Activated CD8-positive, alpha-beta T cell treated with anti-CD3 and anti-CD28 coated beads for 36 hours (primary cell): Measurements from ENCODE around the gene FABP6. TPM values are rescaled to one million over a fixed set of nuclear protein-coding genes. Genes with fewer than 3 reads are reported as not detected.

Source experiments
- ATAC-seq: fragments of 200-7000 bp; cut with Tn5 transposase; one replicate; pipeline ENCODE4 v1.10.0; 2021; ENCODE audit warnings: mild to moderate bottlenecking, moderate library complexity
- CTCF ChIA-PET: fragments of 350-600 bp; sonication (Branson Sonifier 250); formaldehyde crosslinking; loops from one replicate; lab custom pipeline; 2021; ENCODE audit warnings: antibody characterized with exemption; lab: Charles Lee
- POLR2A ChIA-PET: fragments of 350-600 bp; sonication (Branson Sonifier 250); formaldehyde crosslinking; loops from one replicate; lab custom pipeline; 2021; ENCODE audit warnings: antibody characterized with exemption; lab: Charles Lee
- DNase-seq: peaks from one replicate; pipeline ENCODE4 v3.0.0-alpha.2; 2020
- H3K27ac Mint-ChIP-seq: one replicate; pipeline ENCODE4 v1.8.0; 2021; ENCODE audit warnings: mild to moderate bottlenecking, mixed read lengths
- H3K27me3 Mint-ChIP-seq: one replicate; pipeline ENCODE4 v1.8.0; 2021; ENCODE audit warnings: mixed read lengths
- H3K36me3 Mint-ChIP-seq: one replicate; pipeline ENCODE4 v1.8.0; 2021; ENCODE audit warnings: low read depth, mixed read lengths
- H3K4me1 Mint-ChIP-seq: one replicate; pipeline ENCODE4 v1.8.0; 2021; ENCODE audit warnings: low read depth, mixed read lengths
- H3K4me3 Mint-ChIP-seq: one replicate; pipeline ENCODE4 v1.8.0; 2021; ENCODE audit warnings: mild to moderate bottlenecking, moderate library complexity, mixed read lengths
- H3K9me3 Mint-ChIP-seq: one replicate; pipeline ENCODE4 v1.8.0; 2021; ENCODE audit warnings: mixed read lengths
- CTCF ChIP-seq: fragments of 200-600 bp; IDR thresholded peaks from one replicate; pipeline ENCODE4 v1.8.0; 2022; ENCODE audit warnings: antibody characterized with exemption, mild to moderate bottlenecking
- intact Hi-C: fragments of 100-400 bp; cut with micrococcal nuclease; formaldehyde crosslinking; loops from one replicate; pipeline ENCODE4 v1.10.0; 2022
- total RNA-seq, 2 experiments: library from RNA; stranded (reverse); gene quantifications; one replicate each; pipeline ENCODE4 v1.2.3, GENCODE V29; 2021

The FABP6 gene
- total RNA-seq, 2 experiments from 2014 or later, result not detected

- peaks cover 4% of the 10 kb centered on the region for H3K4me1 Mint-ChIP-seq
- ATAC-seq (no peak), DNase-seq (no peak)
- ChIA-PET POLR2A (no interaction called here), CTCF (interaction anchor here (1.4 kb wide), 1 partner anchor 11 kb away, joined by 3 read pairs; no protein-coding TSS in a partner anchor)
- H3K9me3 Mint-ChIP-seq, result no peaks in the 10 kb centered on the region
- no peaks in the 10 kb centered on the region for H3K36me3 Mint-ChIP-seq
- no peak overlapping the region for H3K27ac Mint-ChIP-seq
- no peaks in the 10 kb centered on the region for H3K27me3 Mint-ChIP-seq
- no peak for TF ChIP-seq CTCF
- intact Hi-C loops, result no loop called here
- no peak overlapping the region for H3K4me3 Mint-ChIP-seq
Measured at GRCh38 chr5:160278343-160278742, 49.0 kb downstream of the FABP6 start.

GRCh38 chr5:160280384-160281095 is 51.2 kb downstream of the FABP6 start:
- no peaks in the 10 kb centered on the region for H3K36me3 Mint-ChIP-seq
- H3K4me1 Mint-ChIP-seq, result no peaks in the 10 kb centered on the region
- TF ChIP-seq CTCF, result no peak
- H3K27ac Mint-ChIP-seq, result no peak overlapping the region
- ChIA-PET POLR2A (no interaction called here), CTCF (no interaction called here)
- no peak overlapping the region for H3K4me3 Mint-ChIP-seq
- ATAC-seq, result no peak
- H3K27me3 Mint-ChIP-seq, result no peaks in the 10 kb centered on the region
- H3K9me3 Mint-ChIP-seq, result no peaks in the 10 kb centered on the region
- no peak for DNase-seq
- intact Hi-C loops, result no loop called here

GRCh38 chr5:160281275-160281674 is 52.0 kb downstream of the FABP6 start:
- H3K4me1 Mint-ChIP-seq, result no peaks in the 10 kb centered on the region
- POLR2A ChIA-PET, result no interaction called here
- TF ChIP-seq CTCF, result no peak
- no peaks in the 10 kb centered on the region for H3K9me3 Mint-ChIP-seq
- no peak overlapping the region for H3K27ac Mint-ChIP-seq
- no peaks in the 10 kb centered on the region for H3K27me3 Mint-ChIP-seq
- ATAC-seq (no peak), DNase-seq (no peak)
- no peaks in the 10 kb centered on the region for H3K36me3 Mint-ChIP-seq
- CTCF ChIA-PET, result no interaction called here
- intact Hi-C loops, result no loop called here
- H3K4me3 Mint-ChIP-seq, result no peak overlapping the region

- TF ChIP-seq CTCF, result no peak
- Mint-ChIP-seq H3K4me1 (no peaks in the 10 kb centered on the region), H3K27me3 (no peaks in the 10 kb centered on the region), H3K36me3 (no peaks in the 10 kb centered on the region), H3K9me3 (no peaks in the 10 kb centered on the region), H3K27ac (no peak overlapping the region), H3K4me3 (no peak overlapping the region)
- DNase-seq (no peak), ATAC-seq (no peak)
- ChIA-PET CTCF (interaction anchor here (0.7 to 1.2 kb wide), 4 partner anchors 12 to 86 kb away, joined by 3 to 4 read pairs (median 4); no protein-coding TSS in a partner anchor), POLR2A (interaction anchor here (0.8 kb wide), 1 partner anchor 14 kb away, joined by 4 read pairs; no protein-coding TSS in a partner anchor)
- intact Hi-C loops, result no loop called here
Measured at GRCh38 chr5:160284291-160284873, 55.1 kb downstream of the FABP6 start.

- DNase-seq, result no peak
- Mint-ChIP-seq H3K9me3 (no peaks in the 10 kb centered on the region), H3K4me3 (no peak overlapping the region), H3K27ac (no peak overlapping the region), H3K4me1 (no peaks in the 10 kb centered on the region), H3K27me3 (no peaks in the 10 kb centered on the region), H3K36me3 (no peaks in the 10 kb centered on the region)
- ChIA-PET CTCF (interaction anchor here (0.7 to 1.2 kb wide), 4 partner anchors 11 to 87 kb away, joined by 3 to 4 read pairs (median 4); no protein-coding TSS in a partner anchor), POLR2A (interaction anchor here (0.8 kb wide), 1 partner anchor 13 kb away, joined by 4 read pairs; no protein-coding TSS in a partner anchor)
- TF ChIP-seq CTCF, result no peak
- intact Hi-C loops, result no loop called here
- ATAC-seq, result no peak
Measured at GRCh38 chr5:160285316-160285715, 56.0 kb downstream of the FABP6 start.
